ENCODE data around the gene CARNS1. TPM values are rescaled to one million over a fixed set of nuclear protein-coding genes. Genes with fewer than 3 reads are reported as not detected.

CARNS1 gene
- total and polyA plus RNA-seq, 12 donors, result 0.55 to 26.6 (median 17.4) TPM

GRCh38 chr11:67449116-67449844, 33.8 kb downstream of the CARNS1 start:
- Histone ChIP-seq H3K9me3 (no peaks in the 10 kb centered on the region), H3K36me3 (no peaks in the 10 kb centered on the region), H3K27ac (peak overlapping the region in 1 of 10 donors; percentile 62), H3K4me1 (peaks cover 0 to 42% (median 10%) of the 10 kb centered on the region in 9 donors), H3K4me3 (no peak overlapping the region), H3K27me3 (no peaks in the 10 kb centered on the region)
- TF ChIP-seq CTCF (IDR thresholded peaks at IDR 0.05), result no peak
- 75 to 76% methylated on average over 9 of the region's 9 CpGs for WGBS, 2 donors
- intact Hi-C loops (cut with DNase I), result loop anchor here in 1 of 10 donors (10.0 kb wide), 1 partner anchor 904 kb away; the partner anchor contains the start of genes ACTN3 and ZDHHC24
- DNase-seq, result no peak
- peak in 5 of 8 donors; percentile 12 to 32 (median 26) for ATAC-seq

GRCh38 chr11:67450796-67451657, 35.5 kb downstream of the CARNS1 start:
- TF ChIP-seq CTCF (IDR thresholded peaks at IDR 0.05), result no peak
- no peaks in the 10 kb centered on the region for H3K9me3 ChIP-seq
- 91% methylated on average over 21 to 25 of the region's 25 CpGs for WGBS, 2 donors
- ATAC-seq (no peak), DNase-seq (no peak)
- no peaks in the 10 kb centered on the region for H3K27me3 ChIP-seq
- H3K4me3 ChIP-seq, result no peak overlapping the region
- intact Hi-C loops (cut with DNase I), result no loop called here
- no peaks in the 10 kb centered on the region for H3K36me3 ChIP-seq
- no peak overlapping the region for H3K27ac ChIP-seq
- peaks cover 0 to 32% (median 8%) of the 10 kb centered on the region in 9 donors for H3K4me1 ChIP-seq

GRCh38 chr11:67451658-67451976, 36.1 kb downstream of the CARNS1 start:
- DNase-seq, result no peak
- no peak for TF ChIP-seq CTCF (IDR thresholded peaks at IDR 0.05)
- peaks cover 0 to 32% (median 8%) of the 10 kb centered on the region in 9 donors for H3K4me1 ChIP-seq
- no peak for ATAC-seq
- no peak overlapping the region for H3K4me3 ChIP-seq
- intact Hi-C loops (cut with DNase I), result no loop called here
- no peaks in the 10 kb centered on the region for H3K9me3 ChIP-seq
- WGBS, 2 donors, result 91 to 95% methylated on average over 14 of the region's 14 CpGs
- no peaks in the 10 kb centered on the region for H3K36me3 ChIP-seq
- H3K27ac ChIP-seq, result peak overlapping the region in 6 of 10 donors; percentile 34 to 77 (median 69)
- no peaks in the 10 kb centered on the region for H3K27me3 ChIP-seq

DNA sequence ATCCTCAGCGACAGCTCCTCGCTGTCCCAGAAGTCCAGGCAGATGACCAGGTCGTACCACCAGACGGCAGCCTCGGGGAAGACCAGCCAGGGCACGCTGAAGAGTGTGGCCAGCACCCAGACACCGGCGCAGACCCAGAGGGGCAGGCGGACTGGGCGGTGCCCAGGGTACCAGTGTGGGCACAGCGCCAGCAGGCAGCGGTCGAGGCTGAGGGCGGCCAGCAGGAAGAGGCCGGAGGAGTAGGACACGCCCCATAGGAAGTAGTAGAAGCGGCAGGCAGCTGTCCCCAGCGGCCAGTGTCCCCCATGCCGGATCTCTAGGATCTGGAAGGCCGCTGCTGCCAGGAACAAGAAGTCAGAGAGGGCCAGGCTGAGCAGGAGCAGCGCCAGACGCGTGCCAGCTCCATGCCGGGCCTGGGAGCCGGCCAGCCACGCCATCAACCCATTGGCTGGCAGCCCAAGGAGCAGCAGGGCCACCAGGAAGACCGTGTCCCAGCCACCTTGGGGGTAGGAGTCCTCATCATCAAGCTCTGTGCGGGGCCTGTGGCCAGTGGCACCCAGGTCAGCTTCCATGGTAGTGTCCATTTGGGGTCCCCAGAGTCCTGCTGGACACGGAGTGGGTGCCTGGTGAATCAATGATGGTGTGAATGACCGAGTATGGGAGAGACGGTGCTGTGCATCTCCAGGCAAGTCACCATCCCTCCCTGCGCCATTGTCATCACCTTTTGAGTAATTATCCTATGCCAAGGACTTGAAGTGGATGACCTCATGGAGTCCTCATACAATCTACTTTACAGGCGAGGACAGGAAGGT, 36.9 kb downstream of the CARNS1 start, which contains the start of gene GPR152:
GPR152 (minus strand) TSS at position 589 of the 812 bp plus-strand sequence; CDS start at position 584, 5 bp downstream.
- Histone ChIP-seq H3K9me3 (no peaks in the 10 kb centered on the region), H3K4me3 (peak within 1 kb of the TSS in 7 of 10 donors; percentile 14 to 43 (median 33)), H3K27ac (peak within 1 kb of the TSS in 9 of 10 donors; percentile 34 to 77 (median 67)), H3K27me3 (no peaks in the 10 kb centered on the region), H3K4me1 (peaks cover 0 to 32% (median 8%) of the 10 kb centered on the region in 9 donors), H3K36me3 (no peaks in the 10 kb centered on the region)
- DNase-seq (no peak), ATAC-seq (peak; percentile 23 to 68 (median 52))
- intact Hi-C loops (cut with DNase I), result no loop called here
- WGBS, 2 donors, result 62 to 75% methylated on average over 33 of the region's 33 CpGs
- peak in 4 of 9 donors; percentile 8 to 40 (median 28) for TF ChIP-seq CTCF (IDR thresholded peaks at IDR 0.05)
